HepG2 (cell line): ENCODE data around the gene NOTUM. TPM values are rescaled to one million over a fixed set of nuclear protein-coding genes. Genes with fewer than 3 reads are reported as not detected.

Source experiments
- ATAC-seq: fragments of 200-7000 bp; cut with Tn5 transposase; 3 replicates; pipeline ENCODE4 v1.9.1; 2020; ENCODE audit warnings: mild to moderate bottlenecking, moderate library complexity
- BruUV-seq: library from RNA; stranded (reverse); fragments of 400-500 nt; replicated peaks from 2 replicates; lab custom pipeline; 2021; lab: Mats Ljungman, UMichigan
- CTCF ChIA-PET: fragments of 300-600 bp; formaldehyde crosslinking; extraction: SDS; loops from one replicate; lab custom pipeline; 2021; ENCODE audit warnings: low total read pairs, inconsistent platforms, low intra/inter-chr PET ratio; lab: Yijun Ruan, JAX
- POLR2A ChIA-PET: fragments of 350-600 bp; sonication (Branson Sonifier 250); formaldehyde crosslinking; loops from one replicate; lab custom pipeline; 2020; ENCODE audit warnings: antibody characterized with exemption, inconsistent platforms; lab: Yijun Ruan, JAX
- DNase-seq: peaks from one replicate; pipeline ENCODE4 v3.0.0-alpha.2; 2015; ENCODE audit warnings: low spot score
- FAIRE-seq: peaks from 3 replicates; lab custom pipeline; 2011; peaks lifted over from hg19 to GRCh38; lab: Jason Lieb, UNC
- H2AFZ ChIP-seq: one replicate; pipeline ENCODE4 v1.6.1; 2011; ENCODE audit warnings: low read length, inconsistent platforms
- H3K27ac ChIP-seq: fragments of 300-600 bp; 3 replicates; pipeline ENCODE4 v1.8.0; 2011; ENCODE audit warnings: mixed run types, mild to moderate bottlenecking, mixed read lengths, low read length, inconsistent platforms; ENCODE audit not compliant: insufficient read depth; ENCODE audit errors: extremely low read length
- H3K27me3 ChIP-seq, 2 experiments: fragments of 200-600 bp in 1 of 2; 2 replicates in 1 of 2; 3 replicates in 1 of 2; pipeline versions ENCODE4 v1.6.0 to v1.8.0; 2011; ENCODE audit warnings: low read length in 2 of 2, mild to moderate bottlenecking in 2 of 2, moderate library complexity in 2 of 2, inconsistent platforms in 1 of 2; ENCODE audit not compliant: insufficient read depth in 2 of 2, control insufficient read depth in 1 of 2
- H3K36me3 ChIP-seq, 2 experiments: fragments of 200-600 bp in 1 of 2; replicated peaks in 1 of 2; 2 replicates in 1 of 2; 3 replicates in 1 of 2; pipeline versions ENCODE4 v1.5.1 to v1.8.0; 2011; ENCODE audit warnings: low read length in 2 of 2, inconsistent platforms in 1 of 2; ENCODE audit not compliant: insufficient read depth in 2 of 2, control insufficient read depth in 1 of 2
- H3K4me1 ChIP-seq: 2 replicates; pipeline ENCODE4 v1.5.1; 2012; ENCODE audit warnings: low read length, inconsistent platforms; ENCODE audit not compliant: insufficient read depth
- H3K4me2 ChIP-seq: 2 replicates; pipeline ENCODE4 v1.6.0; 2011; ENCODE audit warnings: low read depth, low read length, inconsistent platforms
- H3K4me3 ChIP-seq, 3 experiments: fragments of 200-600 bp in 1 of 3; sonication (generic), shearing (Covaris generic) in 1 of 3; replicated peaks in 1 of 3; 2 replicates each; pipeline ENCODE4 v1.5.1; 2011 to 2016; ENCODE audit warnings: low read length in 3 of 3, inconsistent platforms in 2 of 3, low read depth in 2 of 3, mild to moderate bottlenecking in 2 of 3, control low read depth in 1 of 3, mixed read lengths in 1 of 3; ENCODE audit not compliant: insufficient read depth in 1 of 3
- H3K79me2 ChIP-seq: one replicate; pipeline ENCODE4 v1.6.1; 2011; ENCODE audit warnings: low read length, inconsistent platforms; ENCODE audit not compliant: insufficient read depth
- H3K9ac ChIP-seq: 2 replicates; pipeline ENCODE4 v1.6.0; 2011; ENCODE audit warnings: mild to moderate bottlenecking, low read depth, low read length, inconsistent platforms; ENCODE audit not compliant: insufficient read depth
- H3K9me3 ChIP-seq: 2 replicates; pipeline ENCODE4 v1.5.1; 2012; ENCODE audit warnings: mild to moderate bottlenecking, low read length
- H4K20me1 ChIP-seq: 2 replicates; pipeline ENCODE4 v1.6.0; 2011; ENCODE audit warnings: inconsistent platforms, mild to moderate bottlenecking, low read length, moderate library complexity; ENCODE audit not compliant: insufficient read depth
- HMG20B ChIP-seq: conservative IDR thresholded peaks from 2 replicates; pipeline ENCODE4 v1.6.1; 2016; ENCODE audit warnings: missing genetic modification reagents, missing compliant biosample characterization
- NFE2L1 ChIP-seq: sonication (generic); formaldehyde crosslinking; IDR thresholded peaks from 2 replicates; pipeline ENCODE4 v1.4.0; 2020; ENCODE audit warnings: missing genetic modification reagents, mild to moderate bottlenecking, borderline replicate concordance
- PRPF4 ChIP-seq: fragments of 200-400 bp; formaldehyde crosslinking; IDR thresholded peaks from 2 replicates; pipeline ENCODE4 v1.6.1; 2016; ENCODE audit warnings: low read length, low read depth; ENCODE audit not compliant: poor library complexity, severe bottlenecking
- ZNF331 ChIP-seq: sonication (generic); formaldehyde crosslinking; IDR thresholded peaks from 2 replicates; pipeline ENCODE4 v1.4.0; 2020; ENCODE audit warnings: missing genetic modification reagents
- ZNF614 ChIP-seq: IDR thresholded peaks from 2 replicates; pipeline ENCODE4 v1.6.1; 2018; ENCODE audit warnings: missing biosample characterization, missing genetic modification reagents, inconsistent platforms, borderline replicate concordance
- ZNF674 ChIP-seq: sonication (generic); formaldehyde crosslinking; IDR thresholded peaks from 2 replicates; pipeline ENCODE4 v1.5.0; 2020; ENCODE audit warnings: low read depth, mild to moderate bottlenecking, missing genetic modification reagents
- WGBS: methylation state at CpG from one replicate; pipeline ENCODE4 v1.1.6; 2017; ENCODE audit warnings: low lambda C conversion rate; 5-methylcytosine and 5-hydroxymethylcytosine counted together
- in situ Hi-C: cut with HindIII; loops from 2 replicates; pipeline ENCODE4 v1.10.0; 2017; ENCODE audit warnings: low pct_unique_long_range_greater_than_20kb; ENCODE audit not compliant: extremely low pct_ligation_motif_present
- intact Hi-C: fragments of 100-400 bp; cut with micrococcal nuclease; formaldehyde crosslinking; loops from one replicate; pipeline ENCODE4 v1.10.0; 2022; ENCODE audit not compliant: unreplicated experiment
- polyA plus RNA-seq, 8 experiments: library from polyadenylated mRNA; depleted of rRNA in 3 of 8; stranded (reverse) in 7 of 8; unstranded in 1 of 8; fragments of >200 nt; fragmentation: Illumina TruSeq in 4 of 8; extraction: Trizol in 4 of 8; gene quantifications; 2 replicates each; pipeline versions ENCODE4 v1.2.1 to v1.2.3, GENCODE V29; 2011 to 2016; ENCODE audit warnings: low read depth in 4 of 8, missing spikeins in 1 of 8, mixed read lengths in 1 of 8; ENCODE audit not compliant: insufficient read depth in 1 of 8
- total RNA-seq, 5 experiments: library from RNA; depleted of rRNA; stranded (reverse); fragments of >200 nt; fragmentation: Illumina TruSeq; extraction: Trizol; gene quantifications; 2 replicates each; pipeline ENCODE4 v1.2.3, GENCODE V29; 2016; ENCODE audit warnings: low read depth in 1 of 5
- TF ChIP-seq, protein P1 (sequence below): sonication (generic); formaldehyde crosslinking; IDR thresholded peaks from 2 replicates; pipeline ENCODE4 v1.5.1; 2020; ENCODE audit warnings: mild to moderate bottlenecking, missing genetic modification reagents, moderate library complexity
- TF ChIP-seq, protein P2 (sequence below), 2 experiments: sonication (generic) in 1 of 2; formaldehyde crosslinking in 1 of 2; IDR thresholded peaks; 2 replicates each; pipeline versions ENCODE4 v1.6.1 to v1.9.0; 2014 to 2022; ENCODE audit warnings: antibody characterized with exemption in 1 of 2, borderline replicate concordance in 1 of 2, inconsistent platforms in 1 of 2, low read depth in 1 of 2, missing genetic modification reagents in 1 of 2
- TF ChIP-seq, protein P3 (sequence below): sonication (generic); formaldehyde crosslinking; conservative IDR thresholded peaks from 2 replicates; pipeline ENCODE4 v1.4.0; 2020; ENCODE audit warnings: missing genetic modification reagents
- TF ChIP-seq, protein P4 (sequence below): sonication (generic); formaldehyde crosslinking; IDR thresholded peaks from 2 replicates; pipeline ENCODE4 v1.8.0; 2022; ENCODE audit warnings: mild to moderate bottlenecking, missing genetic modification reagents; ENCODE audit not compliant: insufficient replicate concordance

NOTUM gene
- total and polyA plus RNA-seq, 2 of the 13 experiments (the other 11 are each of a cell fraction or from before 2014, with no cell fraction given) = 150 to 160 TPM

DNA sequence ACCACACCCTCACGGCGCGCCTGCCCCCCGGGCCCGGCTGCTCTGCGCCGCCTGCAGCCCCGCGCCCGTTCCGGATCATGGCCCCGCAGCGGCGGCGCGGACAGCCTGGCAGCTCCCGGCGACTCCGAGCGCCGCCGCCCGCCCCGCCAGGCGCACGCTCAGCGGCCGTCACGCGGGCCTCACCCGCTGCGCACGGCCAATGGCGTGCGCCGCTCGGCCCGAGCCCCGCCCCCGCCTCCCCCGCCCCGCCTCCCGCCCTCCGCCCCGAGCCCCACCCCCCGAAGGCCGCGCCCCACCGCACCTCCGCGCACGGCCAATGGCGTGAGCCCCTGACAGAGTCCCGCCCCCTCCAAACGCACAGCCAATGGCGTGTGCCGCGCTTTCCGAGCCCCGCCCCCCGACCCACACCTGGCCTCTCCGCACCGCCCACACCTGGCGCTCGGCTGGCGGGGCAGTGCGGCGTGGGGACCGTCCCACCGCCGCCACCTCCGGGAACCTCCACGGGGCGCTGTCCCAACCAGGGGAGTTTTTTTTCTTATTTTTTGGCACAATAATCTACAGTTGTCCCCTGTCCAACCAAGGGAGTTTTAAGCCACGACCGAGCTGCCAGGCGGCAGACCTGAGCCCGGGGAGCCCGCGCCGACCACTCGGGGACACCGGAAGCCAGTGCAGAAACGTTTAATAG is 49.6 kb downstream of the NOTUM start, which contains the start of gene PCYT2:
TSS of gene PCYT2 (minus strand) at position 123 of the 685 bp plus-strand sequence. CDS start at position 79, 44 bp downstream.
- intact Hi-C loops (loop anchor here (2.0 to 5.0 kb wide), 2 partner anchors 15 to 39 kb away; partner anchors contain the start of genes ARHGDIA and MAFG), in situ Hi-C loops (no loop called here)
- CTCF ChIA-PET = no interaction called here
- TF ChIP-seq, protein P1, sequence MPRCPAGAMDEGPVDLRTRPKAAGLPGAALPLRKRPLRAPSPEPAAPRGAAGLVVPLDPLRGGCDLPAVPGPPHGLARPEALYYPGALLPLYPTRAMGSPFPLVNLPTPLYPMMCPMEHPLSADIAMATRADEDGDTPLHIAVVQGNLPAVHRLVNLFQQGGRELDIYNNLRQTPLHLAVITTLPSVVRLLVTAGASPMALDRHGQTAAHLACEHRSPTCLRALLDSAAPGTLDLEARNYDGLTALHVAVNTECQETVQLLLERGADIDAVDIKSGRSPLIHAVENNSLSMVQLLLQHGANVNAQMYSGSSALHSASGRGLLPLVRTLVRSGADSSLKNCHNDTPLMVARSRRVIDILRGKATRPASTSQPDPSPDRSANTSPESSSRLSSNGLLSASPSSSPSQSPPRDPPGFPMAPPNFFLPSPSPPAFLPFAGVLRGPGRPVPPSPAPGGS (CRISPR knock-in tag) = no peak
- TF ChIP-seq, protein P2, sequence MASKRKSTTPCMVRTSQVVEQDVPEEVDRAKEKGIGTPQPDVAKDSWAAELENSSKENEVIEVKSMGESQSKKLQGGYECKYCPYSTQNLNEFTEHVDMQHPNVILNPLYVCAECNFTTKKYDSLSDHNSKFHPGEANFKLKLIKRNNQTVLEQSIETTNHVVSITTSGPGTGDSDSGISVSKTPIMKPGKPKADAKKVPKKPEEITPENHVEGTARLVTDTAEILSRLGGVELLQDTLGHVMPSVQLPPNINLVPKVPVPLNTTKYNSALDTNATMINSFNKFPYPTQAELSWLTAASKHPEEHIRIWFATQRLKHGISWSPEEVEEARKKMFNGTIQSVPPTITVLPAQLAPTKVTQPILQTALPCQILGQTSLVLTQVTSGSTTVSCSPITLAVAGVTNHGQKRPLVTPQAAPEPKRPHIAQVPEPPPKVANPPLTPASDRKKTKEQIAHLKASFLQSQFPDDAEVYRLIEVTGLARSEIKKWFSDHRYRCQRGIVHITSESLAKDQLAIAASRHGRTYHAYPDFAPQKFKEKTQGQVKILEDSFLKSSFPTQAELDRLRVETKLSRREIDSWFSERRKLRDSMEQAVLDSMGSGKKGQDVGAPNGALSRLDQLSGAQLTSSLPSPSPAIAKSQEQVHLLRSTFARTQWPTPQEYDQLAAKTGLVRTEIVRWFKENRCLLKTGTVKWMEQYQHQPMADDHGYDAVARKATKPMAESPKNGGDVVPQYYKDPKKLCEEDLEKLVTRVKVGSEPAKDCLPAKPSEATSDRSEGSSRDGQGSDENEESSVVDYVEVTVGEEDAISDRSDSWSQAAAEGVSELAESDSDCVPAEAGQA (IDR thresholded peaks at IDR 0.05; ENCODE audit: low read depth) = no peak
- TF ChIP-seq, protein P2 (CRISPR knock-in tag; IDR thresholded peaks at IDR 0.05; ENCODE audit: borderline replicate concordance) = no peak
- TF ChIP-seq, protein P3, sequence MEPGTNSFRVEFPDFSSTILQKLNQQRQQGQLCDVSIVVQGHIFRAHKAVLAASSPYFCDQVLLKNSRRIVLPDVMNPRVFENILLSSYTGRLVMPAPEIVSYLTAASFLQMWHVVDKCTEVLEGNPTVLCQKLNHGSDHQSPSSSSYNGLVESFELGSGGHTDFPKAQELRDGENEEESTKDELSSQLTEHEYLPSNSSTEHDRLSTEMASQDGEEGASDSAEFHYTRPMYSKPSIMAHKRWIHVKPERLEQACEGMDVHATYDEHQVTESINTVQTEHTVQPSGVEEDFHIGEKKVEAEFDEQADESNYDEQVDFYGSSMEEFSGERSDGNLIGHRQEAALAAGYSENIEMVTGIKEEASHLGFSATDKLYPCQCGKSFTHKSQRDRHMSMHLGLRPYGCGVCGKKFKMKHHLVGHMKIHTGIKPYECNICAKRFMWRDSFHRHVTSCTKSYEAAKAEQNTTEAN = no peak
- no peak for TF ChIP-seq ZNF331
- TF ChIP-seq NFE2L1 (CRISPR knock-in tag) = no peak
- TF ChIP-seq PRPF4 = peak; percentile 12
- TF ChIP-seq, protein P4, sequence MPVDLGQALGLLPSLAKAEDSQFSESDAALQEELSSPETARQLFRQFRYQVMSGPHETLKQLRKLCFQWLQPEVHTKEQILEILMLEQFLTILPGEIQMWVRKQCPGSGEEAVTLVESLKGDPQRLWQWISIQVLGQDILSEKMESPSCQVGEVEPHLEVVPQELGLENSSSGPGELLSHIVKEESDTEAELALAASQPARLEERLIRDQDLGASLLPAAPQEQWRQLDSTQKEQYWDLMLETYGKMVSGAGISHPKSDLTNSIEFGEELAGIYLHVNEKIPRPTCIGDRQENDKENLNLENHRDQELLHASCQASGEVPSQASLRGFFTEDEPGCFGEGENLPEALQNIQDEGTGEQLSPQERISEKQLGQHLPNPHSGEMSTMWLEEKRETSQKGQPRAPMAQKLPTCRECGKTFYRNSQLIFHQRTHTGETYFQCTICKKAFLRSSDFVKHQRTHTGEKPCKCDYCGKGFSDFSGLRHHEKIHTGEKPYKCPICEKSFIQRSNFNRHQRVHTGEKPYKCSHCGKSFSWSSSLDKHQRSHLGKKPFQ (CRISPR knock-in tag) = no peak
- TF ChIP-seq HMG20B (CRISPR knock-in tag) = no peak
- TF ChIP-seq ZNF674 (CRISPR knock-in tag) = no peak
- no peak for TF ChIP-seq ZNF614 (CRISPR knock-in tag)

More for the DNA sequence above, 49.6 kb downstream of the NOTUM start, which contains the start of gene PCYT2:
- H3K9me3 ChIP-seq = no peaks in the 10 kb centered on the region
- DNase-seq (peak; percentile 87), ATAC-seq (peak; percentile 72), FAIRE-seq (peak; percentile 34)
- no TSS peak for BruUV-seq
- 18% methylated on average over 49 of the region's 84 CpGs for WGBS
- H3K4me2 ChIP-seq = peak within 1 kb of the TSS; percentile 99
- peak within 1 kb of the TSS; percentile 99 for H3K27ac ChIP-seq
- H2AFZ ChIP-seq = no peak within 1 kb of the TSS
- POLR2A ChIA-PET = interaction anchor here (0.6 to 3.5 kb wide), 9 partner anchors 11 to 197 kb away, joined by 3 to 52 read pairs (median 5); partner anchors contain the start of genes ARHGDIA, CENPX, LRRC45 and MAFG
- H3K79me2 ChIP-seq = peaks cover 41% of the 10 kb centered on the region
- H3K4me1 ChIP-seq = peaks cover 46% of the 10 kb centered on the region
- H3K9ac ChIP-seq = peak within 1 kb of the TSS; percentile 99
- peak within 1 kb of the TSS; percentile 68 to 99 (median 97) for H3K4me3 ChIP-seq
- peaks cover 9% of the 10 kb centered on the region; the same call in 1 of the 2 replicates for H4K20me1 ChIP-seq
- peaks cover 54 to 75% of the 10 kb centered on the region in 2 experiments for H3K36me3 ChIP-seq
- H3K27me3 ChIP-seq = no peaks in the 10 kb centered on the region; a peak in 1 of 5 replicates
